ENCODE results near the gene SYNGR3. TPM values are rescaled to one million over a fixed set of nuclear protein-coding genes. Genes with fewer than 3 reads are reported as not detected.

SYNGR3 gene
- total RNA-seq, 4 donors from 2014 or later = 2.3 TPM; not detected in 3

GRCh38 chr16:1998852-1999801, 9.4 kb downstream of the SYNGR3 start:
- Histone ChIP-seq H3K4me1 (peaks cover 7 to 9% of the 10 kb centered on the region in 2 donors), H3K9me3 (no peaks in the 10 kb centered on the region), H3K27me3 (no peaks in the 10 kb centered on the region), H3K27ac (no peak overlapping the region), H3K36me3 (peaks cover 0 to 54% of the 10 kb centered on the region in 2 donors), H3K4me3 (no peak overlapping the region)
- intact Hi-C loops (cut with DNase I; ENCODE audit: low total_unique reads) (no loop called here), in situ Hi-C loops (cut with MboI; ENCODE audit: low sequenced_read_pairs in 4 of 4) (no loop called here)
- TF ChIP-seq POLR2A (IDR thresholded peaks at IDR 0.05) (no peak), CTCF (IDR thresholded peaks at IDR 0.05 in 4 of 5, conservative IDR thresholded peaks at IDR 0.05 in 1 of 5) (no peak)
- ATAC-seq (no peak), DNase-seq (no peak)

GRCh38 chr16:1999866-2000514, 10.2 kb downstream of the SYNGR3 start:
- DNase-seq (no peak), ATAC-seq (no peak)
- Histone ChIP-seq H3K4me1 (peaks cover 16 to 18% of the 10 kb centered on the region in 2 donors), H3K9me3 (no peaks in the 10 kb centered on the region), H3K4me3 (no peak overlapping the region), H3K36me3 (peaks cover 0 to 54% of the 10 kb centered on the region in 2 donors), H3K27me3 (no peaks in the 10 kb centered on the region), H3K27ac (no peak overlapping the region)
- intact Hi-C loops (cut with DNase I; ENCODE audit: low total_unique reads) = loop anchor here (10.0 kb wide), 1 partner anchor 535 kb away; the partner anchor contains the start of genes CEMP1 and PDPK1
- no peak for TF ChIP-seq CTCF (IDR thresholded peaks at IDR 0.05 in 4 of 5, conservative IDR thresholded peaks at IDR 0.05 in 1 of 5)
- no peak for TF ChIP-seq POLR2A (IDR thresholded peaks at IDR 0.05)
- in situ Hi-C loops (cut with MboI; ENCODE audit: low sequenced_read_pairs in 4 of 4) = no loop called here

- intact Hi-C loops (cut with DNase I; ENCODE audit: low total_unique reads) = loop anchor here (10.0 kb wide), 1 partner anchor 534 kb away; the partner anchor contains the start of genes CEMP1 and PDPK1
- in situ Hi-C loops (cut with MboI; ENCODE audit: low sequenced_read_pairs in 4 of 4) = no loop called here
- peaks cover 0 to 54% of the 10 kb centered on the region in 2 donors for H3K36me3 ChIP-seq
- no peaks in the 10 kb centered on the region for H3K27me3 ChIP-seq
- H3K4me1 ChIP-seq = peaks cover 26 to 28% of the 10 kb centered on the region in 2 donors
- no peak overlapping the region for H3K27ac ChIP-seq
- no peak for ATAC-seq
- TF ChIP-seq CTCF (IDR thresholded peaks at IDR 0.05 in 4 of 5, conservative IDR thresholded peaks at IDR 0.05 in 1 of 5) (no peak), POLR2A (IDR thresholded peaks at IDR 0.05) (no peak)
- no peaks in the 10 kb centered on the region for H3K9me3 ChIP-seq
- no peak for DNase-seq
- H3K4me3 ChIP-seq = no peak overlapping the region
Measured at GRCh38 chr16:2001035-2001434, 11.3 kb downstream of the SYNGR3 start.

- in situ Hi-C loops (cut with MboI; ENCODE audit: low sequenced_read_pairs in 4 of 4) = no loop called here
- H3K27ac ChIP-seq = no peak overlapping the region
- no peak for TF ChIP-seq CTCF (IDR thresholded peaks at IDR 0.05 in 4 of 5, conservative IDR thresholded peaks at IDR 0.05 in 1 of 5)
- no peak for TF ChIP-seq POLR2A (IDR thresholded peaks at IDR 0.05)
Measured at GRCh38 chr16:2001456-2002355, 11.9 kb downstream of the SYNGR3 start.

More at GRCh38 chr16:2001456-2002355, 11.9 kb downstream of the SYNGR3 start:
- no peak overlapping the region for H3K4me3 ChIP-seq
- intact Hi-C loops (cut with DNase I; ENCODE audit: low total_unique reads) = loop anchor here (10.0 kb wide), 1 partner anchor 533 kb away; the partner anchor contains the start of genes CEMP1 and PDPK1
- no peaks in the 10 kb centered on the region for H3K27me3 ChIP-seq
- ATAC-seq (no peak), DNase-seq (no peak)
- no peaks in the 10 kb centered on the region for H3K9me3 ChIP-seq
- H3K36me3 ChIP-seq = peaks cover 0 to 54% of the 10 kb centered on the region in 2 donors
- H3K4me1 ChIP-seq = peaks cover 26 to 35% of the 10 kb centered on the region in 2 donors
